ENCODE data around the gene TMEM120B.

DNA sequence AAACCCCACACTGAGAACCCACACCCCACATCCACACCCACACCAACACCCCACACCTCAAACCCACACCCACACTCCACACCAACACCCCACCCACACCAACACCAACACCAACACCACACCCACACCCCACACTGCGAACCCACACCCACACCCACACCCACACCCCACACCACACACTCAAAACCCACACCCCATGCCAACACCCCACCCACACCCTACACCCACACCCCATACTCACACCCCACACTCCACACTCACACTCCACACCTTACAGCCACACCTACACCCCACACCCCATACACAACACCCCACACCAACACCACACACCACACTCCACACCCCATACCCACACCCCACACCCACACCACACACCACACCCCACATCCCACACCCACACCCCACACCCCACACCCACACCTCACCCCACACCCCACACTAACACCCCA, 38.0 kb downstream of the TMEM120B start:
- TF ChIP-seq, protein P1, sequence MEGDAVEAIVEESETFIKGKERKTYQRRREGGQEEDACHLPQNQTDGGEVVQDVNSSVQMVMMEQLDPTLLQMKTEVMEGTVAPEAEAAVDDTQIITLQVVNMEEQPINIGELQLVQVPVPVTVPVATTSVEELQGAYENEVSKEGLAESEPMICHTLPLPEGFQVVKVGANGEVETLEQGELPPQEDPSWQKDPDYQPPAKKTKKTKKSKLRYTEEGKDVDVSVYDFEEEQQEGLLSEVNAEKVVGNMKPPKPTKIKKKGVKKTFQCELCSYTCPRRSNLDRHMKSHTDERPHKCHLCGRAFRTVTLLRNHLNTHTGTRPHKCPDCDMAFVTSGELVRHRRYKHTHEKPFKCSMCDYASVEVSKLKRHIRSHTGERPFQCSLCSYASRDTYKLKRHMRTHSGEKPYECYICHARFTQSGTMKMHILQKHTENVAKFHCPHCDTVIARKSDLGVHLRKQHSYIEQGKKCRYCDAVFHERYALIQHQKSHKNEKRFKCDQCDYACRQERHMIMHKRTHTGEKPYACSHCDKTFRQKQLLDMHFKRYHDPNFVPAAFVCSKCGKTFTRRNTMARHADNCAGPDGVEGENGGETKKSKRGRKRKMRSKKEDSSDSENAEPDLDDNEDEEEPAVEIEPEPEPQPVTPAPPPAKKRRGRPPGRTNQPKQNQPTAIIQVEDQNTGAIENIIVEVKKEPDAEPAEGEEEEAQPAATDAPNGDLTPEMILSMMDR (conservative IDR thresholded peaks at IDR 0.05; ENCODE audit: low read length): no peak
- TF ChIP-seq EZH2phosphoT487 (IDR thresholded peaks at IDR 0.05; ENCODE audit: borderline replicate concordance): no peak
